ENCODE data around the gene MALRD1.

Gene MALRD1

GRCh38 chr10:19133992-19134391, 85.4 kb downstream of the MALRD1 start:
- Mint-ChIP-seq H3K9me3 (peaks cover 0 to 3% of the 10 kb centered on the region in 2 donors), H3K4me1 (ENCODE audit: low read depth in 2 of 2) (no peaks in the 10 kb centered on the region), H3K27ac (no peak overlapping the region)

GRCh38 chr10:19142967-19143366, 94.4 kb downstream of the MALRD1 start:
- no peak overlapping the region for H3K27ac Mint-ChIP-seq
- H3K27me3 Mint-ChIP-seq, result no peaks in the 10 kb centered on the region
- no peaks in the 10 kb centered on the region for H3K4me1 Mint-ChIP-seq (ENCODE audit: low read depth in 2 of 2)
- DNase-seq (no peak), ATAC-seq (replicated peaks) (no peak)
- H3K4me3 Mint-ChIP-seq, result no peak overlapping the region
- H3K9me3 Mint-ChIP-seq, result peaks cover 11 to 15% of the 10 kb centered on the region in 2 donors
- no peaks in the 10 kb centered on the region for H3K36me3 Mint-ChIP-seq (ENCODE audit: insufficient read depth)

More at GRCh38 chr10:19133992-19134391, 85.4 kb downstream of the MALRD1 start:
- no peaks in the 10 kb centered on the region for H3K36me3 Mint-ChIP-seq (ENCODE audit: insufficient read depth)
- no peak overlapping the region for H3K4me3 Mint-ChIP-seq
- ATAC-seq (replicated peaks), result no peak
- DNase-seq, result no peak
- no peaks in the 10 kb centered on the region for H3K27me3 Mint-ChIP-seq

- Mint-ChIP-seq H3K36me3 (ENCODE audit: insufficient read depth) (no peaks in the 10 kb centered on the region), H3K4me1 (ENCODE audit: low read depth in 2 of 2) (no peaks in the 10 kb centered on the region), H3K9me3 (peaks cover 12 to 17% of the 10 kb centered on the region in 2 donors), H3K27ac (no peak overlapping the region), H3K4me3 (no peak overlapping the region), H3K27me3 (no peaks in the 10 kb centered on the region)
- DNase-seq (no peak), ATAC-seq (replicated peaks) (no peak)
These were observed 95.6 kb downstream of the MALRD1 start for GRCh38 chr10:19144206-19144605.

- H3K36me3 Mint-ChIP-seq (ENCODE audit: insufficient read depth), result no peaks in the 10 kb centered on the region
- H3K9me3 Mint-ChIP-seq, result no peaks in the 10 kb centered on the region
- DNase-seq, result no peak
- no peak overlapping the region for H3K27ac Mint-ChIP-seq
- ATAC-seq (replicated peaks), result no peak
- no peaks in the 10 kb centered on the region for H3K27me3 Mint-ChIP-seq
- no peak overlapping the region for H3K4me3 Mint-ChIP-seq
- H3K4me1 Mint-ChIP-seq (ENCODE audit: low read depth in 2 of 2), result no peaks in the 10 kb centered on the region
These were observed 105.8 kb downstream of the MALRD1 start for GRCh38 chr10:19154375-19154774.

GRCh38 chr10:19158358-19158757, 109.8 kb downstream of the MALRD1 start:
- no peak for ATAC-seq (replicated peaks)
- H3K36me3 Mint-ChIP-seq (ENCODE audit: insufficient read depth), result no peaks in the 10 kb centered on the region
- no peaks in the 10 kb centered on the region for H3K27me3 Mint-ChIP-seq
- H3K4me1 Mint-ChIP-seq (ENCODE audit: low read depth in 2 of 2), result no peaks in the 10 kb centered on the region
- no peak overlapping the region for H3K27ac Mint-ChIP-seq
- no peak overlapping the region for H3K4me3 Mint-ChIP-seq
- DNase-seq, result no peak
- no peaks in the 10 kb centered on the region for H3K9me3 Mint-ChIP-seq

- H3K4me1 Mint-ChIP-seq (ENCODE audit: low read depth in 2 of 2), result no peaks in the 10 kb centered on the region
- H3K36me3 Mint-ChIP-seq (ENCODE audit: insufficient read depth), result no peaks in the 10 kb centered on the region
These were observed 110.3 kb downstream of the MALRD1 start for GRCh38 chr10:19158870-19159269.

GRCh38 chr10:19164461-19164860, 115.9 kb downstream of the MALRD1 start:
- ATAC-seq (replicated peaks) (no peak), DNase-seq (no peak)
- no peaks in the 10 kb centered on the region for H3K36me3 Mint-ChIP-seq (ENCODE audit: insufficient read depth)
- H3K4me3 Mint-ChIP-seq, result no peak overlapping the region
- H3K27ac Mint-ChIP-seq, result no peak overlapping the region
- H3K4me1 Mint-ChIP-seq (ENCODE audit: low read depth in 2 of 2), result no peaks in the 10 kb centered on the region
- H3K9me3 Mint-ChIP-seq, result peaks cover 12 to 13% of the 10 kb centered on the region in 2 donors
- H3K27me3 Mint-ChIP-seq, result no peaks in the 10 kb centered on the region

More at GRCh38 chr10:19158870-19159269, 110.3 kb downstream of the MALRD1 start:
- Mint-ChIP-seq H3K27ac (no peak overlapping the region), H3K27me3 (no peaks in the 10 kb centered on the region), H3K4me3 (no peak overlapping the region), H3K9me3 (no peaks in the 10 kb centered on the region)
- ATAC-seq (replicated peaks) (no peak), DNase-seq (no peak)

- H3K27ac Mint-ChIP-seq, result no peak overlapping the region
- peaks cover 12 to 13% of the 10 kb centered on the region in 2 donors for H3K9me3 Mint-ChIP-seq
- H3K4me3 Mint-ChIP-seq, result no peak overlapping the region
- no peaks in the 10 kb centered on the region for H3K4me1 Mint-ChIP-seq (ENCODE audit: low read depth in 2 of 2)
- DNase-seq (no peak), ATAC-seq (replicated peaks) (no peak)
- no peaks in the 10 kb centered on the region for H3K27me3 Mint-ChIP-seq
- no peaks in the 10 kb centered on the region for H3K36me3 Mint-ChIP-seq (ENCODE audit: insufficient read depth)
These were observed 120.0 kb downstream of the MALRD1 start for GRCh38 chr10:19168584-19168983.

GRCh38 chr10:19169041-19169440, 120.4 kb downstream of the MALRD1 start:
- Mint-ChIP-seq H3K4me1 (ENCODE audit: low read depth in 2 of 2) (no peaks in the 10 kb centered on the region), H3K36me3 (ENCODE audit: insufficient read depth) (no peaks in the 10 kb centered on the region), H3K27me3 (no peaks in the 10 kb centered on the region), H3K9me3 (peaks cover 12 to 13% of the 10 kb centered on the region in 2 donors), H3K27ac (no peak overlapping the region), H3K4me3 (no peak overlapping the region)
- no peak for ATAC-seq (replicated peaks)
- DNase-seq, result no peak

- Mint-ChIP-seq H3K27me3 (no peaks in the 10 kb centered on the region), H3K27ac (no peak overlapping the region), H3K36me3 (ENCODE audit: insufficient read depth) (no peaks in the 10 kb centered on the region), H3K9me3 (peaks cover 12 to 13% of the 10 kb centered on the region in 2 donors), H3K4me1 (ENCODE audit: low read depth in 2 of 2) (no peaks in the 10 kb centered on the region), H3K4me3 (no peak overlapping the region)
- no peak for DNase-seq
- no peak for ATAC-seq (replicated peaks)
These were observed 121.1 kb downstream of the MALRD1 start for GRCh38 chr10:19169684-19170083.

- ATAC-seq (replicated peaks) (no peak), DNase-seq (no peak)
- Mint-ChIP-seq H3K9me3 (peaks cover 0 to 4% of the 10 kb centered on the region in 2 donors), H3K27ac (no peak overlapping the region), H3K4me3 (no peak overlapping the region), H3K4me1 (ENCODE audit: low read depth in 2 of 2) (no peaks in the 10 kb centered on the region), H3K36me3 (ENCODE audit: insufficient read depth) (no peaks in the 10 kb centered on the region), H3K27me3 (no peaks in the 10 kb centered on the region)
These were observed 130.1 kb downstream of the MALRD1 start for GRCh38 chr10:19178675-19179074.

- ATAC-seq (replicated peaks), result no peak
- Mint-ChIP-seq H3K4me1 (ENCODE audit: low read depth in 2 of 2) (no peaks in the 10 kb centered on the region), H3K9me3 (peaks cover 0 to 3% of the 10 kb centered on the region in 2 donors), H3K27ac (no peak overlapping the region), H3K27me3 (no peaks in the 10 kb centered on the region), H3K36me3 (ENCODE audit: insufficient read depth) (no peaks in the 10 kb centered on the region), H3K4me3 (no peak overlapping the region)
- DNase-seq, result no peak
These were observed 136.3 kb downstream of the MALRD1 start for GRCh38 chr10:19184891-19185290.

- DNase-seq, result no peak
- no peaks in the 10 kb centered on the region for H3K27me3 Mint-ChIP-seq
- ATAC-seq (replicated peaks), result no peak
- H3K9me3 Mint-ChIP-seq, result no peaks in the 10 kb centered on the region
- no peaks in the 10 kb centered on the region for H3K36me3 Mint-ChIP-seq (ENCODE audit: insufficient read depth)
- H3K4me1 Mint-ChIP-seq (ENCODE audit: low read depth in 2 of 2), result no peaks in the 10 kb centered on the region
- H3K4me3 Mint-ChIP-seq, result no peak overlapping the region
- H3K27ac Mint-ChIP-seq, result no peak overlapping the region
These were observed 146.3 kb downstream of the MALRD1 start for GRCh38 chr10:19194866-19195265.

- Mint-ChIP-seq H3K27me3 (no peaks in the 10 kb centered on the region), H3K36me3 (ENCODE audit: insufficient read depth) (no peaks in the 10 kb centered on the region), H3K4me1 (ENCODE audit: low read depth in 2 of 2) (no peaks in the 10 kb centered on the region), H3K4me3 (no peak overlapping the region), H3K9me3 (no peaks in the 10 kb centered on the region), H3K27ac (no peak overlapping the region)
- DNase-seq (no peak), ATAC-seq (replicated peaks) (no peak)
These were observed 147.1 kb downstream of the MALRD1 start for GRCh38 chr10:19195698-19196097.

- DNase-seq (no peak), ATAC-seq (replicated peaks) (no peak)
- H3K9me3 Mint-ChIP-seq, result peaks cover 0 to 2% of the 10 kb centered on the region in 2 donors
- H3K4me3 Mint-ChIP-seq, result no peak overlapping the region
- no peaks in the 10 kb centered on the region for H3K27me3 Mint-ChIP-seq
- no peaks in the 10 kb centered on the region for H3K4me1 Mint-ChIP-seq (ENCODE audit: low read depth in 2 of 2)
- no peak overlapping the region for H3K27ac Mint-ChIP-seq
- H3K36me3 Mint-ChIP-seq (ENCODE audit: insufficient read depth), result no peaks in the 10 kb centered on the region
These were observed 151.6 kb downstream of the MALRD1 start for GRCh38 chr10:19200211-19200610.
